Stomach (tissue), 9 donors: ENCODE results near the gene DYRK1A. TPM values are rescaled to one million over a fixed set of nuclear protein-coding genes. Genes with fewer than 3 reads are reported as not detected.

Experiments
- DNase-seq, 2 donors: peaks; one replicate each; pipeline versions ENCODE4 v3.0.0 to v3.0.0-alpha.2; 2013 to 2019
- H3K27ac ChIP-seq, 5 donors: fragments of 200-600 bp in 4 of 5; sonication (generic) in 4 of 5; one replicate each; pipeline ENCODE4 v1.5.1; 2013 to 2019; ENCODE audit warnings: mild to moderate bottlenecking in 1 of 5, moderate library complexity in 1 of 5
- H3K27me3 ChIP-seq, 3 donors: fragments of 200-600 bp; sonication (generic); one replicate each; pipeline ENCODE4 v1.5.1; 2017 to 2019; ENCODE audit warnings: mixed run types in 1 of 3
- H3K36me3 ChIP-seq, 4 donors: fragments of 200-600 bp; sonication (generic); 1 replicate in 3 of 4; 2 replicates in 1 of 4; pipeline ENCODE4 v1.5.1; 2016 to 2019
- H3K4me1 ChIP-seq, 4 donors: fragments of 200-600 bp; sonication (generic); one replicate each; pipeline ENCODE4 v1.5.1; 2016 to 2019
- H3K4me3 ChIP-seq, 4 donors: fragments of 200-600 bp; sonication (generic) in 3 of 4; one replicate each; pipeline ENCODE4 v1.5.1; 2016 to 2019; ENCODE audit warnings: mild to moderate bottlenecking in 1 of 4
- H3K9me3 ChIP-seq, 4 donors: fragments of 200-600 bp; sonication (generic); one replicate each; pipeline ENCODE4 v1.5.1; 2016 to 2019
- CTCF ChIP-seq, 7 experiments: fragments of 450-650 bp in 4 of 7; fragments of 200-600 bp in 3 of 7; sonication (generic) in 3 of 7; IDR thresholded peaks; one replicate each; pipeline ENCODE4 v1.5.1; 2016 to 2019; ENCODE audit warnings: antibody characterized with exemption in 7 of 7, control low read depth in 2 of 7, mild to moderate bottlenecking in 1 of 7
- EP300 ChIP-seq: sonication (generic); formaldehyde crosslinking; IDR thresholded peaks from one replicate; pipeline ENCODE4 v1.6.1; 2017; ENCODE audit warnings: antibody characterized with exemption
- POLR2A ChIP-seq, 4 donors: fragments of 450-650 bp; IDR thresholded peaks; one replicate each; pipeline ENCODE4 v1.6.1; 2016; ENCODE audit warnings: antibody characterized with exemption in 4 of 4, control low read depth in 2 of 4, mild to moderate bottlenecking in 1 of 4, moderate library complexity in 1 of 4
- POLR2AphosphoS5 ChIP-seq, 3 donors: sonication (generic); formaldehyde crosslinking; IDR thresholded peaks; one replicate each; pipeline ENCODE4 v1.6.1; 2016; ENCODE audit warnings: antibody characterized with exemption in 3 of 3
- WGBS, 5 donors: extraction: QIAGEN DNeasy Blood & Tissue Kit in 3 of 5; methylation state at CpG; one replicate each; pipeline versions ENCODE4 v1.1.5 to v1.1.7; 2013 to 2018; 5-methylcytosine and 5-hydroxymethylcytosine counted together
- intact Hi-C: fragments of 100-400 bp; cut with DNase I; formaldehyde crosslinking; loops from one replicate; pipeline ENCODE4 v1.15.1; 2023; ENCODE audit warnings: low total_unique reads
- polyA plus RNA-seq, 3 donors: library from polyadenylated mRNA; stranded (reverse); fragments of 200-250 nt; gene quantifications; one replicate each; pipeline ENCODE4 v1.2.3, GENCODE V29; 2013
- total RNA-seq, 5 donors: library from RNA; depleted of rRNA; stranded (reverse); fragments of >200 nt; gene quantifications; one replicate each; pipeline versions ENCODE4 v1.1.0 to v1.2.3, GENCODE V29; 2014 to 2016
- donor health status: healthy with polysubstance abuse.
- donor health status: Bipolar disorder and iron deficiency.
- donor health status: healthy.

DYRK1A gene
- total and polyA plus RNA-seq, 8 donors, result 10.1 to 124 (median 67.0) TPM

DNA sequence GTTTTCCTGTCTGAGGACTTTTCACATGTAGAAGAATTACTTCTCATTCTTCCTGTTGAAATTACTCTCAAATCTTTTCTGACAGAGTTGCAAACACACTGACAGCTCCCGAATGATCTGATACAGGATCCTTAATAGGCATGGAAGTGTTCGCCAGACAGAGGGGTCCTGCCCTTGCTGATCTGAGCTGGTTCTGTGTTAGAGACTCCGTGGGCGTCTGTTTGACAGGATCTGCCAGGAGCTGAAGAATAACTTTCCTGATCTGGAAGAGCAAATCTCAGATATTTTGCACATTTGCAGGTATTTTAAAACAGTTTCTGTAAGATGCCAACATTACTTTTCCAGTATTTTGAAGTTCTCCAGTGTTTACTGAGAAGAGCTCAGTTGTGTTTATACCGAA, 202.3 kb downstream of the DYRK1A start:
- H3K27ac ChIP-seq, result no peak overlapping the region
- DNase-seq, result no peak
- no peaks in the 10 kb centered on the region for H3K9me3 ChIP-seq
- H3K4me3 ChIP-seq, result no peak overlapping the region
- no peaks in the 10 kb centered on the region for H3K36me3 ChIP-seq
- WGBS, 5 donors, result 61 to 72% (median 67%) methylated on average over 5 of the region's 5 CpGs
- H3K27me3 ChIP-seq, result no peaks in the 10 kb centered on the region
- no peak for TF ChIP-seq CTCF (IDR thresholded peaks at IDR 0.05)
- no peak for TF ChIP-seq EP300
- no peak for TF ChIP-seq POLR2AphosphoS5 (IDR thresholded peaks at IDR 0.05)
- TF ChIP-seq POLR2A (IDR thresholded peaks at IDR 0.05), result no peak
- peaks cover 0 to 22% (median 19%) of the 10 kb centered on the region in 4 donors for H3K4me1 ChIP-seq
- intact Hi-C loops, result no loop called here

GRCh38 chr21:37571442-37571841, 204.9 kb downstream of the DYRK1A start:
- H3K27ac ChIP-seq, result no peak overlapping the region
- H3K36me3 ChIP-seq, result no peaks in the 10 kb centered on the region
- no peak for TF ChIP-seq POLR2A (IDR thresholded peaks at IDR 0.05)
- TF ChIP-seq POLR2AphosphoS5 (IDR thresholded peaks at IDR 0.05), result no peak
- no peak for TF ChIP-seq CTCF (IDR thresholded peaks at IDR 0.05)
- TF ChIP-seq EP300, result no peak
- no peaks in the 10 kb centered on the region for H3K4me1 ChIP-seq
- no peaks in the 10 kb centered on the region for H3K9me3 ChIP-seq
- H3K4me3 ChIP-seq, result no peak overlapping the region
- intact Hi-C loops, result no loop called here
- H3K27me3 ChIP-seq, result no peaks in the 10 kb centered on the region
- WGBS, 5 donors, result 70 to 78% (median 71%) methylated on average over 6 of the region's 6 CpGs
- no peak for DNase-seq

- TF ChIP-seq POLR2AphosphoS5 (IDR thresholded peaks at IDR 0.05) (no peak), EP300 (no peak)
- H3K36me3 ChIP-seq, result no peaks in the 10 kb centered on the region
- H3K9me3 ChIP-seq, result peaks cover 0 to 15% (median 13%) of the 10 kb centered on the region in 4 donors
- no peak overlapping the region for H3K4me3 ChIP-seq
- no peak for DNase-seq
- H3K27ac ChIP-seq, result no peak overlapping the region
- intact Hi-C loops, result no loop called here
- 88 to 93% (median 91%) methylated on average over 5 to 6 of the region's 6 CpGs for WGBS, 5 donors
- no peaks in the 10 kb centered on the region for H3K4me1 ChIP-seq
- no peaks in the 10 kb centered on the region for H3K27me3 ChIP-seq
Observed at GRCh38 chr21:37574316-37574715, 207.7 kb downstream of the DYRK1A start.

GRCh38 chr21:37574751-37575150, 208.2 kb downstream of the DYRK1A start:
- no peak overlapping the region for H3K27ac ChIP-seq
- H3K9me3 ChIP-seq, result peaks cover 0 to 18% (median 15%) of the 10 kb centered on the region in 4 donors
- intact Hi-C loops, result no loop called here
- H3K4me1 ChIP-seq, result no peaks in the 10 kb centered on the region
- no peaks in the 10 kb centered on the region for H3K36me3 ChIP-seq
- no peak overlapping the region for H3K4me3 ChIP-seq
- DNase-seq, result no peak
- TF ChIP-seq POLR2A (IDR thresholded peaks at IDR 0.05) (no peak), CTCF (IDR thresholded peaks at IDR 0.05) (no peak), POLR2AphosphoS5 (IDR thresholded peaks at IDR 0.05) (no peak), EP300 (no peak)
- WGBS, 5 donors, result 87 to 96% (median 93%) methylated on average over 7 of the region's 7 CpGs
- H3K27me3 ChIP-seq, result no peaks in the 10 kb centered on the region

- WGBS, 5 donors, result 87 to 91% (median 89%) methylated on average over 11 of the region's 11 CpGs
- intact Hi-C loops, result no loop called here
Observed at GRCh38 chr21:37575580-37575979, 209.0 kb downstream of the DYRK1A start.

More at GRCh38 chr21:37575580-37575979, 209.0 kb downstream of the DYRK1A start:
- Histone ChIP-seq H3K4me1 (no peaks in the 10 kb centered on the region), H3K4me3 (no peak overlapping the region), H3K9me3 (peaks cover 0 to 18% (median 15%) of the 10 kb centered on the region in 4 donors), H3K27ac (no peak overlapping the region), H3K27me3 (no peaks in the 10 kb centered on the region), H3K36me3 (no peaks in the 10 kb centered on the region)
- no peak for TF ChIP-seq CTCF (IDR thresholded peaks at IDR 0.05)
- TF ChIP-seq EP300, result no peak
- no peak for DNase-seq
